ENCODE data around the gene SMG6. TPM values are rescaled to one million over a fixed set of nuclear protein-coding genes. Genes with fewer than 3 reads are reported as not detected.
"Not testable (repeated sequence)": the region's sequence is repeated elsewhere in the genome, so short reads cannot be mapped to it uniquely, and the experiment has no call there.

SMG6 gene
- total and polyA plus RNA-seq, 2 of the 8 experiments (the other 6 are each of a cell fraction or from before 2014, with no cell fraction given) = 18.5 to 25.2 TPM

DNA sequence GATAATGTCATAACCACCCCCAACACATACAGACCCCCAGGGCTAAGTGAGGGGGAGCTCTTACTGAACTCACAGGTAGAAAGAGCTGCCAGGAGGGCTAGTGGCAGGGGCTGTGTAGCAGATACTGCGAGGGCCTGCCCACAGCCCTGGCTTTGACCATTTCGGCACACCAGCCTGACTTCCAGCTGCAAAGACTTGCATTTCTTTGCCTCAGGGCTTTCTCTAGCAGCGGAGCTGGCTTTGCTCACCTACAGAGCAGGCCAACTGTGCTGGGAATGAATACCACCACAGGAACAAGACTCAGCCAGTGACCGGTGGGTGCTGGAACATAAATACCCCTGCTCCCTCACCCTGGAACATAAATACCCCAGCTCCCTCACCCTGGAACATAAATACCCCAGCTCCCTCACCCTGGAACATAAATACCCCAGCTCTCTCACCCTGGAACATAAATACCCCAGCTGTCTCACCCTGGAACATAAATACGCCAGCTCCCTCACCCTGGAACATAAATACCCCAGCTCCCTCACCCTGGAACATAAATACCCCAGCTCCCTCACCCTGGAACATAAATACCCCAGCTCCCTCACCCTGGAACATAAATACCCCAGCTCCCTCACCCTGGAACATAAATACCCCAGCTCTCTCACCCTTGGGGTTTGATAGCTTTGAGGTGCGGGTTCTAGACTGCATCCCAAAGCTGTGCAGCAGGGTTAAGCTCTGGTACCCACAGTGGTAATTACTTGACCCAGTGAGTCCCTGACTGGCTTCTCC, 290.2 kb downstream of the SMG6 start:
- not testable (repeated sequence) for H3K9me3 ChIP-seq (ENCODE audit: insufficient read depth in 2 of 2, low read depth in 1 of 2, low read length in 1 of 2); H2BK120ac ChIP-seq (replicated peaks; ENCODE audit: low read depth, low read length); H4K8ac ChIP-seq (ENCODE audit: extremely low read depth, insufficient read depth, low read length); H2BK15ac ChIP-seq (ENCODE audit: low read length); H3K4ac ChIP-seq (replicated peaks; ENCODE audit: insufficient read length, low read depth, low read length); H3K27ac ChIP-seq (ENCODE audit: low read depth, low read length); H2BK20ac ChIP-seq (ENCODE audit: low read length); H3K18ac ChIP-seq (ENCODE audit: extremely low read depth, low read length); DNase-seq (ENCODE audit: low read depth in 1 of 2, low spot score in 2 of 2); H2BK12ac ChIP-seq (ENCODE audit: low read depth, low read length); H2AK5ac ChIP-seq (ENCODE audit: low read depth, low read length); H3K4me3 ChIP-seq (ENCODE audit: extremely low read depth in 1 of 4, insufficient read depth in 2 of 4, low read depth in 3 of 4, low read length in 4 of 4); H3K14ac ChIP-seq (ENCODE audit: insufficient read length); FAIRE-seq; H3K79me2 ChIP-seq (ENCODE audit: control insufficient read depth in 1 of 2, insufficient read depth in 2 of 2, low read length in 2 of 2); H3K27me3 ChIP-seq (replicated peaks in 1 of 4; ENCODE audit: control insufficient read depth in 3 of 4, extremely low read depth in 1 of 4, insufficient read depth in 3 of 4, low read length in 3 of 4); H2AFZ ChIP-seq (ENCODE audit: low read length); H3K56ac ChIP-seq (replicated peaks; ENCODE audit: insufficient read length, low read depth, low read length); H4K5ac ChIP-seq (ENCODE audit: insufficient read length, low read depth, low read length); H4K91ac ChIP-seq (replicated peaks; ENCODE audit: insufficient read length, low read length); H3K4me2 ChIP-seq (ENCODE audit: insufficient read depth in 1 of 2, low read depth in 2 of 2, low read length in 2 of 2); H3K79me1 ChIP-seq (ENCODE audit: low read depth, low read length); H2BK5ac ChIP-seq (ENCODE audit: low read depth, low read length); H3K9ac ChIP-seq (replicated peaks in 1 of 4; ENCODE audit: extremely low read depth in 1 of 4, low read depth in 3 of 4, low read length in 3 of 4); H3K23me2 ChIP-seq (ENCODE audit: low read depth, low read length); H3K23ac ChIP-seq (ENCODE audit: insufficient read length); H3K36me3 ChIP-seq (ENCODE audit: control insufficient read depth in 2 of 4, insufficient read depth in 4 of 4, low read length in 3 of 4); H4K20me1 ChIP-seq (replicated peaks in 1 of 2; ENCODE audit: control insufficient read depth in 1 of 2, insufficient read depth in 2 of 2, low read length in 2 of 2)
- 83% methylated on average over 6 of the region's 6 CpGs; no CpG with 5 or more reads in 1 of the 2 experiments for WGBS, 2 experiments (ENCODE audit: extremely low coverage in 1 of 2, insufficient coverage in 1 of 2, insufficient read length in 1 of 2, insufficient replicate concordance in 2 of 2, low coverage in 1 of 2, low lambda C conversion rate in 2 of 2, missing lambda C conversion rate in 1 of 2)
- CTCF ChIA-PET (ENCODE audit: partially characterized antibody) = interaction anchor here (1.1 to 1.7 kb wide), 3 partner anchors 45 to 131 kb away, joined by 3 to 4 read pairs (median 3); no protein-coding TSS in a partner anchor
- peaks cover 0 to 13% (median 2%) of the 10 kb centered on the region in 4 experiments; a peak in 3 of 7 replicates for H3K4me1 ChIP-seq (replicated peaks in 1 of 4; ENCODE audit: control insufficient read depth in 3 of 4, insufficient read depth in 4 of 4, low read length in 3 of 4)
- POLR2A ChIA-PET (ENCODE audit: partially characterized antibody) = interaction anchor here (1.1 kb wide), 1 partner anchor 15 kb away, joined by 3 read pairs; no protein-coding TSS in a partner anchor
